ENCODE data around the gene CAVIN3. TPM values are rescaled to one million over a fixed set of nuclear protein-coding genes. Genes with fewer than 3 reads are reported as not detected.

The CAVIN3 gene
- polyA plus RNA-seq, 1 experiment = 37.8 TPM

GRCh38 chr11:6336293-6336692, 16.0 kb upstream of the CAVIN3 start:
- no peak for TF ChIP-seq CTCF (IDR thresholded peaks at IDR 0.05; ENCODE audit: low read depth, low read length)
- Histone ChIP-seq H3K27me3 (ENCODE audit: control insufficient read depth, insufficient read depth, low read length) (peaks cover 2% of the 10 kb centered on the region), H3K27ac (ENCODE audit: low read depth, low read length) (no peak overlapping the region), H3K9me3 (ENCODE audit: control insufficient read depth, insufficient read depth, low read length) (no peaks in the 10 kb centered on the region), H3K4me3 (ENCODE audit: low read depth, low read length) (no peak overlapping the region)
- ChIA-PET POLR2A (no interaction called here), CTCF (interaction anchor here (2.4 kb wide), 1 partner anchor 17 kb away, joined by 10 read pairs; no protein-coding TSS in a partner anchor)
- no peak for DNase-seq (ENCODE audit: low read depth, low spot score)

GRCh38 chr11:6334806-6335205, 14.5 kb upstream of the CAVIN3 start:
- Histone ChIP-seq H3K27ac (ENCODE audit: low read depth, low read length) (no peak overlapping the region), H3K4me3 (ENCODE audit: low read depth, low read length) (no peak overlapping the region), H3K27me3 (ENCODE audit: control insufficient read depth, insufficient read depth, low read length) (peaks cover 2% of the 10 kb centered on the region), H3K9me3 (ENCODE audit: control insufficient read depth, insufficient read depth, low read length) (no peaks in the 10 kb centered on the region)
- POLR2A ChIA-PET = no interaction called here
- TF ChIP-seq CTCF (IDR thresholded peaks at IDR 0.05; ENCODE audit: low read depth, low read length) = no peak
- no peak for DNase-seq (ENCODE audit: low read depth, low spot score)
- CTCF ChIA-PET = interaction anchor here (2.4 to 3.4 kb wide), 2 partner anchors 18 to 27 kb away, joined by 10 to 15 read pairs; no protein-coding TSS in a partner anchor

GRCh38 chr11:6333095-6333494, 12.8 kb upstream of the CAVIN3 start:
- Histone ChIP-seq H3K27me3 (ENCODE audit: control insufficient read depth, insufficient read depth, low read length) (peaks cover 2% of the 10 kb centered on the region), H3K9me3 (ENCODE audit: control insufficient read depth, insufficient read depth, low read length) (no peaks in the 10 kb centered on the region), H3K4me3 (ENCODE audit: low read depth, low read length) (no peak overlapping the region), H3K27ac (ENCODE audit: low read depth, low read length) (no peak overlapping the region)
- ChIA-PET POLR2A (no interaction called here), CTCF (interaction anchor here (0.6 to 3.4 kb wide), 8 partner anchors 18 to 373 kb away, joined by 3 to 15 read pairs (median 6); no protein-coding TSS in a partner anchor)
- no peak for DNase-seq (ENCODE audit: low read depth, low spot score)
- no peak for TF ChIP-seq CTCF (IDR thresholded peaks at IDR 0.05; ENCODE audit: low read depth, low read length)

- Histone ChIP-seq H3K27me3 (ENCODE audit: control insufficient read depth, insufficient read depth, low read length) (peaks cover 2% of the 10 kb centered on the region), H3K9me3 (ENCODE audit: control insufficient read depth, insufficient read depth, low read length) (no peaks in the 10 kb centered on the region), H3K4me3 (ENCODE audit: low read depth, low read length) (no peak overlapping the region), H3K27ac (ENCODE audit: low read depth, low read length) (no peak overlapping the region)
- no peak for DNase-seq (ENCODE audit: low read depth, low spot score)
- ChIA-PET POLR2A (no interaction called here), CTCF (interaction anchor here (0.6 to 1.7 kb wide), 3 partner anchors 21 to 34 kb away, joined by 3 to 10 read pairs (median 7); no protein-coding TSS in a partner anchor)
- TF ChIP-seq CTCF (IDR thresholded peaks at IDR 0.05; ENCODE audit: low read depth, low read length) = no peak
Observed at GRCh38 chr11:6332066-6332465, 11.8 kb upstream of the CAVIN3 start.

- POLR2A ChIA-PET = interaction anchor here (0.7 to 1.3 kb wide), 2 partner anchors 9 to 290 kb away, joined by 4 to 11 read pairs; no protein-coding TSS in a partner anchor
- no peak overlapping the region for H3K27ac ChIP-seq (ENCODE audit: low read depth, low read length)
Observed at GRCh38 chr11:6328321-6328720, 8.0 kb upstream of the CAVIN3 start.

More at GRCh38 chr11:6328321-6328720, 8.0 kb upstream of the CAVIN3 start:
- DNase-seq (ENCODE audit: low read depth, low spot score) = no peak
- CTCF ChIA-PET = interaction anchor here (0.6 to 3.2 kb wide), 5 partner anchors 13 to 51 kb away, joined by 4 to 20 read pairs (median 7); no protein-coding TSS in a partner anchor
- Histone ChIP-seq H3K27me3 (ENCODE audit: control insufficient read depth, insufficient read depth, low read length) (no peaks in the 10 kb centered on the region), H3K4me3 (ENCODE audit: low read depth, low read length) (no peak overlapping the region), H3K9me3 (ENCODE audit: control insufficient read depth, insufficient read depth, low read length) (no peaks in the 10 kb centered on the region)
- TF ChIP-seq CTCF (IDR thresholded peaks at IDR 0.05; ENCODE audit: low read depth, low read length) = no peak

All from AG04450 (cell line).